Lung microvascular endothelial cell (primary cell): ENCODE results near the gene ABCA2. TPM values are rescaled to one million over a fixed set of nuclear protein-coding genes. Genes with fewer than 3 reads are reported as not detected.

ENCODE experiments used
- DNase-seq, 2 donors: peaks; one replicate each; pipeline versions ENCODE4 v3.0.0 to v3.0.0-alpha.2; 2010; ENCODE audit warnings: low read depth in 2 of 2
- total RNA-seq: library from RNA; depleted of rRNA; stranded (reverse); fragments of >200 nt; gene quantifications from 2 replicates; pipeline ENCODE4 v1.2.1, GENCODE V29; 2014

The ABCA2 gene
- total RNA-seq, 1 donor from 2014 or later, result 4.0 TPM

GRCh38 chr9:136996361-136997292 lies 31.4 kb downstream of the ABCA2 start, which contains the start of gene CLIC3:
CLIC3 (minus strand) TSS chr9:136996568; CDS start chr9:136996543, 25 bp downstream.
- DNase-seq, result no peak

GRCh38 chr9:136995772-136996311 lies 32.2 kb downstream of the ABCA2 start:
- no peak for DNase-seq

- DNase-seq, result no peak
These were observed 32.7 kb downstream of the ABCA2 start for GRCh38 chr9:136995362-136995761.

- peak in 1 of 2 donors; percentile 58 for DNase-seq
These were observed 33.2 kb downstream of the ABCA2 start for GRCh38 chr9:136994888-136995230.

GRCh38 chr9:136994180-136994887 lies 33.7 kb downstream of the ABCA2 start:
- DNase-seq, result no peak

- no peak for DNase-seq
These were observed 35.1 kb downstream of the ABCA2 start for GRCh38 chr9:136992819-136993369.

- peak; percentile 93 to 94 for DNase-seq
These were observed 35.8 kb downstream of the ABCA2 start, which contains the start of gene PAXX for GRCh38 chr9:136991993-136992818. PAXX (plus strand) TSS chr9:136992422; CDS start chr9:136992444, 22 bp downstream.

- peak in 1 of 2 donors; percentile 68 for DNase-seq
These were observed 37.7 kb downstream of the ABCA2 start for GRCh38 chr9:136990242-136990911.

GRCh38 chr9:136988872-136989271 lies 39.2 kb downstream of the ABCA2 start:
- DNase-seq, result no peak

GRCh38 chr9:136985853-136986252 lies 42.2 kb downstream of the ABCA2 start:
- no peak for DNase-seq

GRCh38 chr9:136985027-136985602 lies 42.9 kb downstream of the ABCA2 start:
- DNase-seq, result no peak

GRCh38 chr9:136984464-136985026 lies 43.5 kb downstream of the ABCA2 start:
- DNase-seq, result no peak

GRCh38 chr9:136983656-136984314 lies 44.3 kb downstream of the ABCA2 start:
- no peak for DNase-seq

GRCh38 chr9:136983167-136983566 lies 44.9 kb downstream of the ABCA2 start:
- DNase-seq, result no peak

- DNase-seq, result no peak
These were observed 45.6 kb downstream of the ABCA2 start, which contains the start of gene LCNL1 for GRCh38 chr9:136982232-136983051. LCNL1 (plus strand) TSS chr9:136982993; CDS start chr9:136983587, 594 bp downstream.

- DNase-seq, result peak; percentile 52 to 87
These were observed 46.3 kb downstream of the ABCA2 start for GRCh38 chr9:136981588-136982231.

GRCh38 chr9:136980669-136981478 lies 47.2 kb downstream of the ABCA2 start:
- DNase-seq, result no peak
